ENCODE data around the gene PEBP1.
"Not testable (repeated sequence)": the region's sequence is repeated elsewhere in the genome, so short reads cannot be mapped to it uniquely, and the experiment has no call there.

Gene PEBP1

GRCh38 chr12:118109088-118109487 is 26.8 kb upstream of the PEBP1 start:
- Histone ChIP-seq H3K36me3 (ENCODE audit: control insufficient read depth, insufficient read depth, low read length) (no peaks in the 10 kb centered on the region), H3K9ac (ENCODE audit: low read length) (no peak overlapping the region), H3K27me3 (ENCODE audit: control insufficient read depth, insufficient read depth, low read length) (no peaks in the 10 kb centered on the region), H3K4me1 (ENCODE audit: control insufficient read depth, insufficient read depth, low read length) (peaks cover 10% of the 10 kb centered on the region), H3K9me3 (ENCODE audit: control insufficient read depth, low read length) (no peaks in the 10 kb centered on the region), H3K4me3 (ENCODE audit: low read length) (no peak overlapping the region)

- Histone ChIP-seq H3K36me3 (ENCODE audit: control insufficient read depth, insufficient read depth, low read length) (no peaks in the 10 kb centered on the region), H3K27me3 (ENCODE audit: control insufficient read depth, insufficient read depth, low read length) (no peaks in the 10 kb centered on the region), H3K9me3 (ENCODE audit: control insufficient read depth, low read length) (no peaks in the 10 kb centered on the region), H3K4me3 (ENCODE audit: low read length) (no peak overlapping the region), H3K9ac (ENCODE audit: low read length) (no peak overlapping the region), H3K4me1 (ENCODE audit: control insufficient read depth, insufficient read depth, low read length) (peaks cover 25% of the 10 kb centered on the region)
Observed at GRCh38 chr12:118119449-118119879, 16.5 kb upstream of the PEBP1 start.

- Histone ChIP-seq H3K4me1 (ENCODE audit: control insufficient read depth, insufficient read depth, low read length) (peaks cover 24% of the 10 kb centered on the region), H3K4me3 (ENCODE audit: low read length) (no peak overlapping the region), H3K9ac (ENCODE audit: low read length) (peak overlapping the region; percentile 29), H3K27me3 (ENCODE audit: control insufficient read depth, insufficient read depth, low read length) (no peaks in the 10 kb centered on the region), H3K36me3 (ENCODE audit: control insufficient read depth, insufficient read depth, low read length) (no peaks in the 10 kb centered on the region), H3K9me3 (ENCODE audit: control insufficient read depth, low read length) (no peaks in the 10 kb centered on the region)
Observed at GRCh38 chr12:118120579-118121363, 15.2 kb upstream of the PEBP1 start.

GRCh38 chr12:118122264-118122663 is 13.7 kb upstream of the PEBP1 start:
- no peaks in the 10 kb centered on the region for H3K36me3 ChIP-seq (ENCODE audit: control insufficient read depth, insufficient read depth, low read length)
- no peak overlapping the region for H3K9ac ChIP-seq (ENCODE audit: low read length)
- no peaks in the 10 kb centered on the region for H3K27me3 ChIP-seq (ENCODE audit: control insufficient read depth, insufficient read depth, low read length)
- H3K4me1 ChIP-seq (ENCODE audit: control insufficient read depth, insufficient read depth, low read length) = peaks cover 29% of the 10 kb centered on the region
- no peak overlapping the region for H3K4me3 ChIP-seq (ENCODE audit: low read length)
- H3K9me3 ChIP-seq (ENCODE audit: control insufficient read depth, low read length) = no peaks in the 10 kb centered on the region

GRCh38 chr12:118124333-118124874 is 11.5 kb upstream of the PEBP1 start:
- Histone ChIP-seq H3K27me3 (ENCODE audit: control insufficient read depth, insufficient read depth, low read length) (no peaks in the 10 kb centered on the region), H3K9me3 (ENCODE audit: control insufficient read depth, low read length) (no peaks in the 10 kb centered on the region), H3K4me3 (ENCODE audit: low read length) (no peak overlapping the region), H3K4me1 (ENCODE audit: control insufficient read depth, insufficient read depth, low read length) (peaks cover 31% of the 10 kb centered on the region), H3K36me3 (ENCODE audit: control insufficient read depth, insufficient read depth, low read length) (no peaks in the 10 kb centered on the region), H3K9ac (ENCODE audit: low read length) (no peak overlapping the region)

- H3K9me3 ChIP-seq (ENCODE audit: control insufficient read depth, low read length) = no peaks in the 10 kb centered on the region
- no peak overlapping the region for H3K4me3 ChIP-seq (ENCODE audit: low read length)
- H3K4me1 ChIP-seq (ENCODE audit: control insufficient read depth, insufficient read depth, low read length) = peaks cover 31% of the 10 kb centered on the region
Observed at GRCh38 chr12:118125743-118126118, 10.2 kb upstream of the PEBP1 start.

GRCh38 chr12:118126119-118126757 is 9.7 kb upstream of the PEBP1 start:
- Histone ChIP-seq H3K4me1 (ENCODE audit: control insufficient read depth, insufficient read depth, low read length) (peaks cover 28% of the 10 kb centered on the region), H3K9me3 (ENCODE audit: control insufficient read depth, low read length) (no peaks in the 10 kb centered on the region), H3K9ac (ENCODE audit: low read length) (peak overlapping the region; percentile 43), H3K27me3 (ENCODE audit: control insufficient read depth, insufficient read depth, low read length) (no peaks in the 10 kb centered on the region), H3K4me3 (ENCODE audit: low read length) (no peak overlapping the region), H3K36me3 (ENCODE audit: control insufficient read depth, insufficient read depth, low read length) (no peaks in the 10 kb centered on the region)

More at GRCh38 chr12:118125743-118126118, 10.2 kb upstream of the PEBP1 start:
- Histone ChIP-seq H3K27me3 (ENCODE audit: control insufficient read depth, insufficient read depth, low read length) (no peaks in the 10 kb centered on the region), H3K9ac (ENCODE audit: low read length) (no peak overlapping the region), H3K36me3 (ENCODE audit: control insufficient read depth, insufficient read depth, low read length) (no peaks in the 10 kb centered on the region)

GRCh38 chr12:118127867-118128266 is 8.1 kb upstream of the PEBP1 start:
- no peak overlapping the region for H3K9ac ChIP-seq (ENCODE audit: low read length)

GRCh38 chr12:118129436-118129835 is 6.5 kb upstream of the PEBP1 start:
- not testable (repeated sequence) for H3K9ac ChIP-seq (ENCODE audit: low read length); H3K4me3 ChIP-seq (ENCODE audit: low read length); H3K27me3 ChIP-seq (ENCODE audit: control insufficient read depth, insufficient read depth, low read length); H3K9me3 ChIP-seq (ENCODE audit: control insufficient read depth, low read length); H3K36me3 ChIP-seq (ENCODE audit: control insufficient read depth, insufficient read depth, low read length)
- peaks cover 27% of the 10 kb centered on the region for H3K4me1 ChIP-seq (ENCODE audit: control insufficient read depth, insufficient read depth, low read length)

More at GRCh38 chr12:118127867-118128266, 8.1 kb upstream of the PEBP1 start:
- Histone ChIP-seq H3K9me3 (ENCODE audit: control insufficient read depth, low read length) (no peaks in the 10 kb centered on the region), H3K36me3 (ENCODE audit: control insufficient read depth, insufficient read depth, low read length) (no peaks in the 10 kb centered on the region), H3K4me3 (ENCODE audit: low read length) (no peak overlapping the region), H3K27me3 (ENCODE audit: control insufficient read depth, insufficient read depth, low read length) (no peaks in the 10 kb centered on the region), H3K4me1 (ENCODE audit: control insufficient read depth, insufficient read depth, low read length) (peaks cover 35% of the 10 kb centered on the region)

GRCh38 chr12:118136559-118137003 is 657 bp downstream of the PEBP1 start:
- no peaks in the 10 kb centered on the region for H3K27me3 ChIP-seq (ENCODE audit: control insufficient read depth, insufficient read depth, low read length)
- peak overlapping the region; percentile 58 for H3K4me3 ChIP-seq (ENCODE audit: low read length)
- peak overlapping the region; percentile 93 for H3K9ac ChIP-seq (ENCODE audit: low read length)
- H3K36me3 ChIP-seq (ENCODE audit: control insufficient read depth, insufficient read depth, low read length) = no peaks in the 10 kb centered on the region
- H3K9me3 ChIP-seq (ENCODE audit: control insufficient read depth, low read length) = no peaks in the 10 kb centered on the region
- H3K4me1 ChIP-seq (ENCODE audit: control insufficient read depth, insufficient read depth, low read length) = peaks cover 7% of the 10 kb centered on the region

- Histone ChIP-seq H3K9ac (ENCODE audit: low read length) (peak overlapping the region; percentile 93), H3K36me3 (ENCODE audit: control insufficient read depth, insufficient read depth, low read length) (no peaks in the 10 kb centered on the region), H3K9me3 (ENCODE audit: control insufficient read depth, low read length) (no peaks in the 10 kb centered on the region), H3K4me3 (ENCODE audit: low read length) (peak overlapping the region; percentile 58), H3K27me3 (ENCODE audit: control insufficient read depth, insufficient read depth, low read length) (no peaks in the 10 kb centered on the region), H3K4me1 (ENCODE audit: control insufficient read depth, insufficient read depth, low read length) (peaks cover under 1% of the 10 kb centered on the region)
Observed at GRCh38 chr12:118137148-118137678, 1.3 kb downstream of the PEBP1 start.

- Histone ChIP-seq H3K36me3 (ENCODE audit: control insufficient read depth, insufficient read depth, low read length) (no peaks in the 10 kb centered on the region), H3K27me3 (ENCODE audit: control insufficient read depth, insufficient read depth, low read length) (no peaks in the 10 kb centered on the region), H3K4me1 (ENCODE audit: control insufficient read depth, insufficient read depth, low read length) (no peaks in the 10 kb centered on the region)
Observed at GRCh38 chr12:118140825-118141224, 4.9 kb downstream of the PEBP1 start.

More at GRCh38 chr12:118140825-118141224, 4.9 kb downstream of the PEBP1 start:
- Histone ChIP-seq H3K9ac (ENCODE audit: low read length) (no peak overlapping the region), H3K9me3 (ENCODE audit: control insufficient read depth, low read length) (no peaks in the 10 kb centered on the region), H3K4me3 (ENCODE audit: low read length) (no peak overlapping the region)
